Psoas muscle (tissue), 8 donors: Measurements from ENCODE around the gene BTG2. TPM values are rescaled to one million over a fixed set of nuclear protein-coding genes. Genes with fewer than 3 reads are reported as not detected.
A peak's percentile ranks its signal among the peaks of the same experiment; 100 is the strongest.

Experiments used
- ATAC-seq, 4 donors: fragments of 200-7000 bp; cut with Tn5 transposase; one replicate each; pipeline ENCODE4 v1.9.1; 2020; ENCODE audit warnings: moderate library complexity in 3 of 4, mild to moderate bottlenecking in 2 of 4
- DNase-seq, 2 donors: peaks; one replicate each; pipeline ENCODE4 v3.0.0-alpha.2; 2020
- H3K27ac ChIP-seq: fragments of 200-600 bp; one replicate; pipeline ENCODE4 v1.8.0; 2022
- H3K27me3 ChIP-seq, 3 donors: fragments of 200-600 bp in 1 of 3; one replicate each; pipeline versions ENCODE4 v1.6.1 to v1.8.0; 2013 to 2022; ENCODE audit warnings: low read length in 2 of 3, mild to moderate bottlenecking in 2 of 3, moderate library complexity in 1 of 3; ENCODE audit not compliant: insufficient read depth in 3 of 3
- H3K36me3 ChIP-seq, 2 donors: fragments of 200-600 bp in 1 of 2; one replicate each; pipeline versions ENCODE4 v1.6.1 to v1.8.0; 2013 to 2022; ENCODE audit warnings: low read depth in 1 of 2, mild to moderate bottlenecking in 1 of 2, moderate library complexity in 1 of 2; ENCODE audit not compliant: insufficient read depth in 1 of 2
- H3K4me1 ChIP-seq: fragments of 200-600 bp; one replicate; pipeline ENCODE4 v1.8.0; 2022
- H3K4me3 ChIP-seq: fragments of 200-600 bp; one replicate; pipeline ENCODE4 v1.8.0; 2022; ENCODE audit warnings: mild to moderate bottlenecking
- H3K9me3 ChIP-seq: fragments of 200-600 bp; one replicate; pipeline ENCODE4 v1.8.0; 2022
- WGBS, 3 donors: extraction: QIAGEN DNeasy Blood & Tissue Kit; methylation state at CpG; one replicate each; pipeline versions ENCODE4 v1.1.6 to v1.1.7; 2013; 5-methylcytosine and 5-hydroxymethylcytosine counted together
- intact Hi-C, 2 donors: fragments of 100-400 bp; cut with DNase I; formaldehyde crosslinking; loops; one replicate each; pipeline versions ENCODE4 v1.11.0 to v1.14.2; 2022
- polyA plus RNA-seq, 3 donors: library from polyadenylated mRNA; stranded (reverse); fragments of 200-250 nt; gene quantifications; one replicate each; pipeline ENCODE4 v1.2.3, GENCODE V29; 2013
- total RNA-seq, 4 donors: library from RNA; stranded (reverse); fragmentation: NEBNext Ultra II Directional in 2 of 4; extraction: Animal tissue kit (Norgen Biotek cat#: 25700) in 2 of 4; gene quantifications; one replicate each; pipeline versions ENCODE4 v1.2.1 to v1.2.4, GENCODE V29; 2021 to 2023
- TF ChIP-seq, protein P1 (sequence below): fragments of 200-600 bp; IDR thresholded peaks from one replicate; pipeline ENCODE4 v1.8.0; 2022; ENCODE audit warnings: antibody characterized with exemption
- donor health status: healthy with polysubstance abuse.
- donor health status: DM: no; HTN: no; CAD: no; lungs with moderate emphysema.
- donor health status: Bipolar disorder and iron deficiency.
- donor health status: healthy.
- donor health status: DM: yes; HTN: yes; CAD: no.
- donor health status: DM: no; HTN: no; CAD: no.
- donor health status: DM: no; HTN: no; CAD: no.
- donor health status: DM: yes; HTN: yes; CAD: no.

The BTG2 gene
- total and polyA plus RNA-seq, 7 donors: 17.6 to 360 (median 119) TPM

DNA sequence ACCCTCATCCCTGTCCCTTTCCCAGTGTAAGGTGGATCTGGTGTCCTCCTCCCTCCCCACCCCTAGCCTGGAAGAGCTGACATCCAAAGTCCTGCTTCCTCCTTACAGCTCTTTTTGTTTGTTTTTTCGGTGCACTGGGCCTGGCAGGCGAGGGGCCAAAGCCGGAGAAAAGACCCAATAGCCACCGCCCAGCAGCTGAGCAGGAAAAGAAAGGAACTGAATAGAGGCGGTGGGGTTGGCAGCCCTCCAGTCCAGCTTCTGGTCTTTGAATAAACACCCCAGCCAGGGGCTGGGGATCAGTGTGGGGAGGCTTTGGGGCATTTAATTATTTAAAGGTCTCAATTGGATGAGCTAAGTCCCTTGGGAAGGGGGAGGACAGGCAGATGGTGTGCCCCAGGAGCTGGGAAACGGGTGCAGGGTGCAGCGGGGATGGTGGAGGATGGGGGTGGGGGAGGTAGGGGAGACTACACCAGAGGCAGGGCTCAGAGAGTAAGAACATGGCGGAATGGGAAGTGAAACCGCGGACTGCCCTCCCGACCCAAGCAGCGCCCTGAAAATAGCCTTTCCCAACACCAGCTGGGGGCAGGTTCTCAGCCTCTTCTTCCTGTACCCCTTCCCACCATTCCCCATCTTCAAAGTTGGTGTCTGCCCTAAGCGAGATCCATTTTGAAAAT lies 20.2 kb downstream of the BTG2 start:
- Histone ChIP-seq H3K4me1 (peaks cover 29% of the 10 kb centered on the region), H3K9me3 (no peaks in the 10 kb centered on the region), H3K36me3 (no peaks in the 10 kb centered on the region), H3K4me3 (no peak overlapping the region), H3K27me3 (no peaks in the 10 kb centered on the region), H3K27ac (peak overlapping the region; percentile 50)
- TF ChIP-seq, protein P1, sequence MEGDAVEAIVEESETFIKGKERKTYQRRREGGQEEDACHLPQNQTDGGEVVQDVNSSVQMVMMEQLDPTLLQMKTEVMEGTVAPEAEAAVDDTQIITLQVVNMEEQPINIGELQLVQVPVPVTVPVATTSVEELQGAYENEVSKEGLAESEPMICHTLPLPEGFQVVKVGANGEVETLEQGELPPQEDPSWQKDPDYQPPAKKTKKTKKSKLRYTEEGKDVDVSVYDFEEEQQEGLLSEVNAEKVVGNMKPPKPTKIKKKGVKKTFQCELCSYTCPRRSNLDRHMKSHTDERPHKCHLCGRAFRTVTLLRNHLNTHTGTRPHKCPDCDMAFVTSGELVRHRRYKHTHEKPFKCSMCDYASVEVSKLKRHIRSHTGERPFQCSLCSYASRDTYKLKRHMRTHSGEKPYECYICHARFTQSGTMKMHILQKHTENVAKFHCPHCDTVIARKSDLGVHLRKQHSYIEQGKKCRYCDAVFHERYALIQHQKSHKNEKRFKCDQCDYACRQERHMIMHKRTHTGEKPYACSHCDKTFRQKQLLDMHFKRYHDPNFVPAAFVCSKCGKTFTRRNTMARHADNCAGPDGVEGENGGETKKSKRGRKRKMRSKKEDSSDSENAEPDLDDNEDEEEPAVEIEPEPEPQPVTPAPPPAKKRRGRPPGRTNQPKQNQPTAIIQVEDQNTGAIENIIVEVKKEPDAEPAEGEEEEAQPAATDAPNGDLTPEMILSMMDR: no peak
- no peak for ATAC-seq
- WGBS, 3 donors: 49 to 64% (median 53%) methylated on average over 13 of the region's 13 CpGs
- peak; percentile 58 to 70 for DNase-seq
- intact Hi-C loops: no loop called here

DNA sequence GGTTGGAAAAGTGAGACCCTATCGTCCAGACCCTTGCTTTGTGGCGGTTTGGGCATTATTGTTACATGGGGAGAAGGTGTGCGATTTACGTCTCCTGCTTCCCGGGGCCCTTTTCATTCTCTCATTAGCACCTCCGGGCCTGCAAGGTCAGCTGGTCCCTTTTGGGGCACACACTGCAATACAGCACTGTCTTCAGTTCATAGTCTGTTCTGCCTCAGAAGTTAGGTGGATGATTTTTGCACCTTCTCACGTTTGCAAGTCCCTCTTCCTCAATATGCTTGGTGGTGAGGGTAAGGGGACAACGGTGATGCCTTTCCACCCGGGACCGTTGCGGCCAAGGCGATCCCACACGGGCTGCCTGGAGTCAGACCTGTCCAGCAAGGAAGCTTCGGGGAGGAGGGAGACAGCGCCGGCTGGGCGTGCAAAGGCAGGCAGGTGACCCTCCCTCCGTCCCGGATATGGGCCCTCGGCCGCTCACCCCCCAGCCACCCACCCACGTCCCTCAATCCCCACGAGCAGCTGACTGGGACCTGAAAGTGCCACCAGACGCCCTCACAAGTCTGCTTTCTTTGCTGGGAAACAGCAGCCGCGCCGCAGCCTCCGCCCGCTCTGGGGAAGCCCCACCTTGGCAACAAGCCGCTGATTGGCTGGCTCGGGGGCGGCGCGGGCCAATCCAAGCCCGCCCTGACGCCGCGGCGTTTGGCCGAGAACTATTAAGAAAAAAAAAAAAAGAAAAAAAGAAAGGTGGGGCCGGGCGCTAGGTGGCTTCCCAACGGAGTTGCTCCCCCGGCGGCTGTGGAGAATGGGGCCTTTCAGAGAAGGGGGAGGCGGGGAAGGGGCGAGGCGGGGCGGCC lies 21.7 kb downstream of the BTG2 start:
- Histone ChIP-seq H3K4me3 (peak overlapping the region; percentile 74), H3K4me1 (peaks cover 29% of the 10 kb centered on the region), H3K27ac (peak overlapping the region; percentile 91), H3K27me3 (no peaks in the 10 kb centered on the region), H3K36me3 (no peaks in the 10 kb centered on the region), H3K9me3 (no peaks in the 10 kb centered on the region)
- peak; percentile 93 to 96 (median 95) for ATAC-seq
- 6 to 8% (median 7%) methylated on average over 40 to 49 of the region's 49 CpGs for WGBS, 3 donors
- DNase-seq: peak; percentile 95 to 96
- intact Hi-C loops: loop anchor here in 1 of 2 donors (1.0 kb wide), 1 partner anchor 54 kb away; no protein-coding TSS in a partner anchor
- TF ChIP-seq, protein P1: no peak

DNA sequence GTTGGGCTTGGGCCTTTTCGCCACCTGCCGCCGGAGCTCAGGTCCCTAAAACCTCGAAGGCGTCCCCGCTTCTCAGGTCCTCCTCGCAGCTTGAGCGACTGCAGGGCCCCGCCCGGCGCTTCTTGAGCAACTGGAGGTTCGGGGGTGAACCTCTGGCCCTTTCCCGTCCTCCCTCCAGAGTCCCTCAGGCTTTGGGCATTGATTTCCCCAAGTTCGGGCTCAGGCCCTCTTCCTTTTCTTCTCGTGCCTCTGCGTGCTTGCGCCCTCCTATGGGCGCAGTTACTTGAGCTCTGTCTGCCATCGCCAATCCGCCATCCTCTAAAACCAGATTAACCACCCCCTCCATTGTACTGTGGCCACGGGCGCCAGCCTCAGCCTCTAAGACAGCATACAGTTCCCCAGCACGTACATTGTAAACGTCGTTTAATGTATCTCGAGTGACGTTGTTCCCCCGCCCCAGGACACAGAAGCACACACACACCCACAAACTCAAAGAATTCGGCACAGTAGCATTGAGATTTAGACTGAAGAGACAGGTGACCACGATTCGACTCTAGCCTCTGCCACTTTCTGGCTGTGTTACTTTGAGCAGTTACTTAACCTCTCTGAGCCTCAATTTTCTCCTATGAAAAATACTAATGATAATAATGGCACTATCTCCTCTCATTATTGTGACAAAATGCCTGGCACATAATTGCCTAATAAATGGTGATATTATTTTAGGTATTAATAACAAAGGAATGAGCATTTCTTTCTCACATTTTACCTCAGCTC lies 22.6 kb downstream of the BTG2 start:
- intact Hi-C loops: loop anchor here in 1 of 2 donors (1.0 kb wide), 1 partner anchor 55 kb away; no protein-coding TSS in a partner anchor
- Histone ChIP-seq H3K4me1 (peaks cover 29% of the 10 kb centered on the region), H3K27ac (peak overlapping the region; percentile 91), H3K9me3 (no peaks in the 10 kb centered on the region), H3K4me3 (peak overlapping the region; percentile 74), H3K36me3 (no peaks in the 10 kb centered on the region), H3K27me3 (no peaks in the 10 kb centered on the region)
- TF ChIP-seq, protein P1: peak; percentile 41
- DNase-seq (no peak), ATAC-seq (peak; percentile 53 to 79 (median 68))
- 7 to 12% (median 8%) methylated on average over 30 to 31 of the region's 31 CpGs for WGBS, 3 donors

DNA sequence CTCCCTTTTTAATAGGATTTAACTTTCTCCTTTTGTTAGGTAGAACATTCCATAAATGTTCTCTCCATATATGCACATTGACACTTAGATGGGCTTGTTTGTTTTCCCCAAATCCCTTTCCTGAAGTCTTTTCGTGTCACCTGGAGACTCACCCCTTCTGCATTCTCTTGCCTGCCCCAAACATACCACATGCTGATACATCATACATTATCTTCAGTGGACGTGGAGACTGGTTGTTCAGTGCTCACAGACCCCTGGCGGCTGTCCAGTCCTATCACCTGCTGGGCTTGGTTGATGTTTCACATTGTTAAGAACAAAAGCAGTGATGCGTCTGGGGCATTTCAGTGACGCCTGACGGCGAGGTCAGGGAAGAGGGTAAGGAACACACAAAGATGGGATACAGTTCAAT lies 23.4 kb downstream of the BTG2 start:
- Histone ChIP-seq H3K4me3 (no peak overlapping the region), H3K4me1 (peaks cover 24% of the 10 kb centered on the region), H3K9me3 (no peaks in the 10 kb centered on the region), H3K27ac (peak overlapping the region; percentile 9), H3K27me3 (no peaks in the 10 kb centered on the region), H3K36me3 (no peaks in the 10 kb centered on the region)
- 68 to 75% (median 70%) methylated on average over 7 of the region's 7 CpGs for WGBS, 3 donors
- TF ChIP-seq, protein P1: no peak
- intact Hi-C loops: no loop called here
- ATAC-seq: no peak
- no peak for DNase-seq
